GM21619 (cell line): ENCODE data around the gene SIRT5.

Experiments
- ATAC-seq: cut with Tn5 transposase; IDR thresholded peaks from one replicate; pipeline ENCODE4 v1.9.1; 2021; ENCODE audit not compliant: unreplicated experiment

Gene SIRT5

GRCh38 chr6:13629459-13630116 is 55.2 kb downstream of the SIRT5 start:
- no peak for ATAC-seq

- no peak for ATAC-seq
These were observed 56.1 kb downstream of the SIRT5 start for GRCh38 chr6:13630499-13630898.

- ATAC-seq = no peak
These were observed 58.9 kb downstream of the SIRT5 start for GRCh38 chr6:13633343-13633742.

GRCh38 chr6:13635948-13636658 is 61.7 kb downstream of the SIRT5 start:
- no peak for ATAC-seq

- ATAC-seq = no peak
These were observed 63.6 kb downstream of the SIRT5 start for GRCh38 chr6:13638014-13638413.

- no peak for ATAC-seq
These were observed 64.2 kb downstream of the SIRT5 start for GRCh38 chr6:13638626-13639025.

- ATAC-seq = no peak
These were observed 66.9 kb downstream of the SIRT5 start for GRCh38 chr6:13641315-13641714.

GRCh38 chr6:13643125-13643524 is 68.7 kb downstream of the SIRT5 start:
- no peak for ATAC-seq

GRCh38 chr6:13648850-13649249 is 74.4 kb downstream of the SIRT5 start:
- ATAC-seq = no peak

- ATAC-seq = no peak
These were observed 75.0 kb downstream of the SIRT5 start for GRCh38 chr6:13649393-13649792.

- ATAC-seq = no peak
These were observed 78.9 kb downstream of the SIRT5 start for GRCh38 chr6:13653296-13653695.

- no peak for ATAC-seq
These were observed 80.1 kb downstream of the SIRT5 start for GRCh38 chr6:13654496-13654895.

GRCh38 chr6:13655700-13656099 is 81.3 kb downstream of the SIRT5 start:
- ATAC-seq = no peak

GRCh38 chr6:13660273-13660672 is 85.9 kb downstream of the SIRT5 start:
- no peak for ATAC-seq

- no peak for ATAC-seq
These were observed 86.5 kb downstream of the SIRT5 start for GRCh38 chr6:13660893-13661292.

- ATAC-seq = no peak
These were observed 87.2 kb downstream of the SIRT5 start for GRCh38 chr6:13661647-13662046.

- ATAC-seq = no peak
These were observed 88.4 kb downstream of the SIRT5 start for GRCh38 chr6:13662651-13663334.

- ATAC-seq = no peak
These were observed 89.6 kb downstream of the SIRT5 start for GRCh38 chr6:13663986-13664385.
